H1 (cell line): ENCODE results near the gene SPATS2. TPM values are rescaled to one million over a fixed set of nuclear protein-coding genes. Genes with fewer than 3 reads are reported as not detected.

ENCODE experiments used
- CTCF ChIA-PET: fragments of 300-600 bp; sonication (Branson Sonifier 250); formaldehyde crosslinking; loops from one replicate; lab custom pipeline; 2021; ENCODE audit not compliant: partially characterized antibody; lab: Charles Lee
- POLR2A ChIA-PET: fragments of 300-600 bp; sonication (Branson Sonifier 250); formaldehyde crosslinking; loops from one replicate; lab custom pipeline; 2021; ENCODE audit warnings: inconsistent platforms; ENCODE audit not compliant: partially characterized antibody; lab: Charles Lee
- DNase-seq, 2 experiments: peaks; one replicate each; pipeline versions ENCODE4 v3.0.0 to v3.0.0-alpha.2; 2010 to 2022; ENCODE audit warnings: low spot score in 2 of 2, low read depth in 1 of 2, mixed read lengths in 1 of 2
- FAIRE-seq: peaks from 2 replicates; lab custom pipeline; 2011; peaks lifted over from hg19 to GRCh38; lab: Jason Lieb, UNC
- H2AFZ ChIP-seq: 2 replicates; pipeline ENCODE4 v1.8.1; 2012; ENCODE audit warnings: low read length, inconsistent platforms
- H2AK5ac ChIP-seq: 2 replicates; pipeline ENCODE4 v1.6.1; 2013; ENCODE audit warnings: low read depth, low read length
- H2BK120ac ChIP-seq: replicated peaks from 2 replicates; pipeline ENCODE3; 2013; ENCODE audit warnings: low read depth, low read length, inconsistent platforms
- H2BK12ac ChIP-seq: 2 replicates; pipeline ENCODE4 v1.6.1; 2013; ENCODE audit warnings: low read depth, low read length
- H2BK15ac ChIP-seq: 2 replicates; pipeline ENCODE4 v1.6.1; 2013; ENCODE audit warnings: low read length
- H2BK20ac ChIP-seq: 2 replicates; pipeline ENCODE4 v1.6.1; 2013; ENCODE audit warnings: low read length
- H2BK5ac ChIP-seq: 2 replicates; pipeline ENCODE4 v1.6.1; 2013; ENCODE audit warnings: low read depth, low read length
- H3K14ac ChIP-seq: 2 replicates; pipeline ENCODE4 v1.6.1; 2013; ENCODE audit warnings: inconsistent platforms; ENCODE audit not compliant: insufficient read length
- H3K18ac ChIP-seq: 2 replicates; pipeline ENCODE4 v1.6.1; 2013; ENCODE audit warnings: low read length; ENCODE audit errors: extremely low read depth
- H3K23ac ChIP-seq: 2 replicates; pipeline ENCODE4 v1.6.1; 2013; ENCODE audit warnings: inconsistent platforms; ENCODE audit not compliant: insufficient read length
- H3K23me2 ChIP-seq: 2 replicates; pipeline ENCODE4 v1.6.1; 2013; ENCODE audit warnings: low read depth, low read length
- H3K27ac ChIP-seq: 2 replicates; pipeline ENCODE4 v1.6.1; 2011; ENCODE audit warnings: low read depth, low read length, inconsistent platforms
- H3K27me3 ChIP-seq, 4 experiments: replicated peaks in 1 of 4; 1 replicate in 1 of 4; 2 replicates in 3 of 4; pipeline versions ENCODE4 v1.6.1 to v1.8.1; 2011 to 2013; ENCODE audit warnings: low read length in 3 of 4, mild to moderate bottlenecking in 3 of 4, inconsistent platforms in 2 of 4, mixed read lengths in 2 of 4, moderate library complexity in 1 of 4; ENCODE audit not compliant: control insufficient read depth in 3 of 4, insufficient read depth in 3 of 4; ENCODE audit errors: extremely low read depth in 1 of 4
- H3K36me3 ChIP-seq, 4 experiments: 2 replicates each; pipeline versions ENCODE4 v1.6.1 to v1.8.1; 2011 to 2013; ENCODE audit warnings: mild to moderate bottlenecking in 4 of 4, low read length in 3 of 4, moderate library complexity in 2 of 4, control low read depth in 1 of 4, inconsistent platforms in 1 of 4; ENCODE audit not compliant: insufficient read depth in 4 of 4, control insufficient read depth in 2 of 4
- H3K4ac ChIP-seq: replicated peaks from 2 replicates; pipeline ENCODE3; 2013; ENCODE audit warnings: low read length, low read depth, mixed read lengths, inconsistent platforms; ENCODE audit not compliant: insufficient read length
- H3K4me1 ChIP-seq, 4 experiments: replicated peaks in 1 of 4; 1 replicate in 1 of 4; 2 replicates in 3 of 4; pipeline versions ENCODE4 v1.6.1 to v1.8.1; 2011 to 2013; ENCODE audit warnings: low read length in 3 of 4, inconsistent platforms in 2 of 4, mixed read lengths in 1 of 4; ENCODE audit not compliant: insufficient read depth in 4 of 4, control insufficient read depth in 3 of 4
- H3K4me2 ChIP-seq, 2 experiments: 2 replicates each; pipeline versions ENCODE4 v1.6.1 to v1.8.1; 2011 to 2013; ENCODE audit warnings: low read depth in 2 of 2, low read length in 2 of 2, control low read depth in 1 of 2, inconsistent platforms in 1 of 2, mild to moderate bottlenecking in 1 of 2; ENCODE audit not compliant: insufficient read depth in 1 of 2
- H3K4me3 ChIP-seq, 4 experiments: fragments of 200-600, 300-600 bp in 1 of 4; sonication (generic), shearing (Covaris generic), sonication (Bioruptor Twin) in 1 of 4; 2 replicates each; pipeline versions ENCODE4 v1.5.1 to v1.8.1; 2011 to 2016; ENCODE audit warnings: low read length in 4 of 4, low read depth in 3 of 4, control low read depth in 2 of 4, inconsistent platforms in 2 of 4, mild to moderate bottlenecking in 2 of 4, mixed read lengths in 1 of 4, moderate library complexity in 1 of 4; ENCODE audit not compliant: insufficient read depth in 2 of 4; ENCODE audit errors: extremely low read depth in 1 of 4
- H3K56ac ChIP-seq: replicated peaks from 2 replicates; pipeline ENCODE3; 2013; ENCODE audit warnings: low read depth, mild to moderate bottlenecking, mixed read lengths, low read length, inconsistent platforms; ENCODE audit not compliant: insufficient read length
- H3K79me1 ChIP-seq: 2 replicates; pipeline ENCODE4 v1.6.1; 2013; ENCODE audit warnings: low read depth, low read length, control low read depth
- H3K79me2 ChIP-seq, 2 experiments: 2 replicates each; pipeline versions ENCODE4 v1.6.1 to v1.8.1; 2012 to 2013; ENCODE audit warnings: low read length in 2 of 2, mild to moderate bottlenecking in 2 of 2, inconsistent platforms in 1 of 2; ENCODE audit not compliant: insufficient read depth in 2 of 2, control insufficient read depth in 1 of 2
- H3K9ac ChIP-seq, 4 experiments: replicated peaks in 1 of 4; 1 replicate in 1 of 4; 2 replicates in 3 of 4; pipeline versions ENCODE4 v1.6.1 to v1.8.1; 2011 to 2013; ENCODE audit warnings: low read depth in 3 of 4, low read length in 3 of 4, control low read depth in 2 of 4, mild to moderate bottlenecking in 2 of 4, moderate library complexity in 2 of 4, inconsistent platforms in 1 of 4; ENCODE audit errors: extremely low read depth in 1 of 4
- H3K9me3 ChIP-seq, 2 experiments: 2 replicates each; pipeline versions ENCODE4 v1.6.1 to v1.8.1; 2012 to 2013; ENCODE audit warnings: mild to moderate bottlenecking in 2 of 2, moderate library complexity in 2 of 2, control low read depth in 1 of 2, inconsistent platforms in 1 of 2, low read depth in 1 of 2, low read length in 1 of 2, mixed read lengths in 1 of 2; ENCODE audit not compliant: insufficient read depth in 2 of 2
- H4K20me1 ChIP-seq, 2 experiments: replicated peaks in 1 of 2; 2 replicates each; pipeline versions ENCODE3 to v1.8.1; 2011 to 2013; ENCODE audit warnings: inconsistent platforms in 2 of 2, low read length in 2 of 2, mild to moderate bottlenecking in 1 of 2; ENCODE audit not compliant: insufficient read depth in 2 of 2, control insufficient read depth in 1 of 2
- H4K5ac ChIP-seq: 2 replicates; pipeline ENCODE4 v1.6.1; 2013; ENCODE audit warnings: low read length, low read depth, mixed read lengths, inconsistent platforms; ENCODE audit not compliant: insufficient read length
- H4K8ac ChIP-seq: 2 replicates; pipeline ENCODE4 v1.8.0; 2013; ENCODE audit warnings: mild to moderate bottlenecking, moderate library complexity, low read length, inconsistent platforms; ENCODE audit not compliant: insufficient read depth; ENCODE audit errors: extremely low read depth
- H4K91ac ChIP-seq: replicated peaks from 2 replicates; pipeline ENCODE3; 2013; ENCODE audit warnings: low read length, mixed read lengths, inconsistent platforms; ENCODE audit not compliant: insufficient read length
- ATF3 ChIP-seq: IDR thresholded peaks from 2 replicates; pipeline ENCODE4 v1.6.1; 2011; ENCODE audit warnings: low read depth, mild to moderate bottlenecking, low read length; ENCODE audit not compliant: insufficient read depth
- CHD1 ChIP-seq: IDR thresholded peaks from 2 replicates; pipeline ENCODE4 v1.6.1; 2012; ENCODE audit warnings: low read depth, low read length, improper control_type of control experiment
- EGR1 ChIP-seq: IDR thresholded peaks from 2 replicates; pipeline ENCODE4 v1.6.1; 2011; ENCODE audit warnings: low read depth, low read length, borderline replicate concordance
- RXRA ChIP-seq: IDR thresholded peaks from 2 replicates; pipeline ENCODE4 v1.6.1; 2011; ENCODE audit warnings: low read depth, mild to moderate bottlenecking, low read length, moderate library complexity; ENCODE audit not compliant: insufficient read depth
- SIRT6 ChIP-seq: IDR thresholded peaks from one replicate; pipeline ENCODE4 v1.7.1; 2012; ENCODE audit warnings: low read length, inconsistent platforms
- TBP ChIP-seq: IDR thresholded peaks from 2 replicates; pipeline ENCODE4 v1.6.1; 2011; ENCODE audit warnings: low read depth, low read length, improper control_type of control experiment
- WGBS, 2 experiments: shearing (Covaris generic) in 1 of 2; methylation state at CpG; one replicate each; pipeline versions ENCODE4 v1.1.6 to v1.1.7; 2013 to 2015; ENCODE audit warnings: low lambda C conversion rate in 2 of 2, mixed read lengths in 2 of 2, inconsistent platforms in 1 of 2, low coverage in 1 of 2, missing lambda C conversion rate in 1 of 2; ENCODE audit not compliant: insufficient replicate concordance in 2 of 2, insufficient coverage in 1 of 2, insufficient read length in 1 of 2; ENCODE audit errors: extremely low coverage in 1 of 2, missing lambda C conversion rate in 1 of 2; 5-methylcytosine and 5-hydroxymethylcytosine counted together
- polyA plus RNA-seq, 7 experiments: library from polyadenylated mRNA; depleted of rRNA in 3 of 7; stranded (reverse) in 5 of 7; unstranded in 2 of 7; fragments of >200 nt in 5 of 7; fragments of 200-250 nt in 2 of 7; gene quantifications; 1 replicate in 5 of 7; 2 replicates in 1 of 7; 4 replicates in 1 of 7; pipeline versions ENCODE4 v1.2.1 to v1.2.3, GENCODE V29; 2011 to 2013; ENCODE audit warnings: missing spikeins in 2 of 7, mixed read lengths in 2 of 7
- total RNA-seq: library from RNA; stranded (reverse); fragmentation: NEBNext Ultra II Directional; extraction: Animal tissue kit (Norgen Biotek cat#: 25700); gene quantifications from 2 replicates; pipeline ENCODE4 v1.2.1, GENCODE V29; 2021

SPATS2 gene
- total and polyA plus RNA-seq, 2 of the 8 experiments (the other 6 are each of a cell fraction or from before 2014, with no cell fraction given), result 19.2 to 24.5 TPM

GRCh38 chr12:49364989-49365388 lies 2.3 kb upstream of the SPATS2 start:
- Histone ChIP-seq H3K79me2 (peaks cover 0 to 22% of the 10 kb centered on the region in 2 experiments; a peak in 3 of 4 replicates), H3K4me3 (no peak overlapping the region), H3K14ac (no peak overlapping the region), H3K27me3 (peaks cover 0 to 3% (median 0%) of the 10 kb centered on the region in 4 experiments; a peak in 3 of 7 replicates), H2BK20ac (no peak overlapping the region), H2BK12ac (no peak overlapping the region), H3K56ac (no peak overlapping the region), H4K20me1 (no peaks in the 10 kb centered on the region), H3K23ac (no peak overlapping the region), H4K8ac (no peak overlapping the region), H3K4me2 (no peak overlapping the region; a peak in 1 of 4 replicates), H2BK15ac (no peak overlapping the region), H2AK5ac (no peak overlapping the region), H3K18ac (no peak overlapping the region), H3K23me2 (peaks cover 9% of the 10 kb centered on the region), H4K91ac (no peak overlapping the region), H2BK5ac (no peak overlapping the region), H4K5ac (no peak overlapping the region), H2AFZ (no peak overlapping the region), H3K9ac (no peak overlapping the region), H2BK120ac (no peak overlapping the region), H3K79me1 (no peaks in the 10 kb centered on the region), H3K4me1 (peaks cover 0 to 8% (median 2%) of the 10 kb centered on the region in 4 experiments; a peak in 3 of 7 replicates), H3K9me3 (no peaks in the 10 kb centered on the region), H3K36me3 (no peaks in the 10 kb centered on the region), H3K4ac (no peak overlapping the region), H3K27ac (no peak overlapping the region)
- POLR2A ChIA-PET, result interaction anchor here (1.8 kb wide), 1 partner anchor 149 kb away, joined by 7 read pairs; no protein-coding TSS in a partner anchor
- FAIRE-seq (no peak), DNase-seq (no peak)
- CTCF ChIA-PET, result interaction anchor here (0.6 to 26.7 kb wide), 5 partner anchors 17 to 145 kb away, joined by 3 to 538 read pairs (median 11); partner anchors contain the start of gene DNAJC22
- no peak for TF ChIP-seq ATF3
- TF ChIP-seq SIRT6, result no peak
- TF ChIP-seq RXRA, result no peak
- TF ChIP-seq TBP, result no peak
- no peak for TF ChIP-seq EGR1
- TF ChIP-seq CHD1, result no peak
- WGBS, 2 experiments, result 88% methylated on average over 1 of the region's 1 CpG; no CpG with 5 or more reads in 1 of the 2 experiments
